GM19324 (cell line): ENCODE data around the gene DXO.
"Not testable (repeated sequence)": the region's sequence is repeated elsewhere in the genome, so short reads cannot be mapped to it uniquely, and the experiment has no call there.

ENCODE experiments used
- ATAC-seq: cut with Tn5 transposase; IDR thresholded peaks from one replicate; pipeline ENCODE4 v1.9.1; 2021; ENCODE audit warnings: mild to moderate bottlenecking, moderate library complexity; ENCODE audit not compliant: unreplicated experiment, low FRiP score

The DXO gene

GRCh38 chr6:31980195-31980876 lies 8.4 kb upstream of the DXO start:
- not testable (repeated sequence) for ATAC-seq

- ATAC-seq: no peak
Observed at GRCh38 chr6:31979238-31979898, 7.4 kb upstream of the DXO start.

- no peak for ATAC-seq
Observed at GRCh38 chr6:31978831-31979230, 6.9 kb upstream of the DXO start.

- ATAC-seq: no peak
Observed at GRCh38 chr6:31977816-31978431, 6.0 kb upstream of the DXO start.

GRCh38 chr6:31976065-31976464 lies 4.1 kb upstream of the DXO start:
- ATAC-seq: not testable (repeated sequence)

- ATAC-seq: no peak
Observed at GRCh38 chr6:31972709-31973350, 892 bp upstream of the DXO start.

GRCh38 chr6:31971279-31971992 lies 502 bp downstream of the DXO start:
- ATAC-seq: no peak

- no peak for ATAC-seq
Observed at GRCh38 chr6:31970604-31971271, 1.2 kb downstream of the DXO start.

GRCh38 chr6:31969712-31970603 lies 2.0 kb downstream of the DXO start:
- ATAC-seq: no peak

- ATAC-seq: no peak
Observed at GRCh38 chr6:31968791-31969711, 2.9 kb downstream of the DXO start.

- no peak for ATAC-seq
Observed at GRCh38 chr6:31968326-31968725, 3.6 kb downstream of the DXO start.

GRCh38 chr6:31967926-31968320 lies 4.0 kb downstream of the DXO start:
- ATAC-seq: no peak

GRCh38 chr6:31966997-31967925 lies 4.7 kb downstream of the DXO start:
- ATAC-seq: no peak

GRCh38 chr6:31966506-31966905 lies 5.4 kb downstream of the DXO start:
- ATAC-seq: no peak

- ATAC-seq: no peak
Observed at GRCh38 chr6:31965700-31966099, 6.2 kb downstream of the DXO start.

GRCh38 chr6:31963921-31964320 lies 8.0 kb downstream of the DXO start:
- ATAC-seq: no peak

GRCh38 chr6:31961616-31962015 lies 10.3 kb downstream of the DXO start:
- no peak for ATAC-seq
